GM13976 (cell line): ENCODE data around the gene MYBPH.

Experiments
- DNase-seq: peaks from one replicate; pipeline ENCODE4 v3.0.0; 2012; ENCODE audit warnings: low spot score
- in situ Hi-C: fragments of 300-500 bp; cut with MboI; formaldehyde crosslinking; loops from one replicate; pipeline ENCODE4 v1.12.0; 2022; ENCODE audit warnings: low sequenced_read_pairs, mixed read lengths, inconsistent platforms; ENCODE audit not compliant: unreplicated experiment
- TF ChIP-seq, protein P1 (sequence below): IDR thresholded peaks from 2 replicates; pipeline ENCODE4 v1.5.1; 2012; ENCODE audit warnings: borderline replicate concordance, mild to moderate bottlenecking; ENCODE audit not compliant: insufficient read depth; ENCODE audit errors: extremely low read depth, missing control alignments, control extremely low read depth

The MYBPH gene

DNA sequence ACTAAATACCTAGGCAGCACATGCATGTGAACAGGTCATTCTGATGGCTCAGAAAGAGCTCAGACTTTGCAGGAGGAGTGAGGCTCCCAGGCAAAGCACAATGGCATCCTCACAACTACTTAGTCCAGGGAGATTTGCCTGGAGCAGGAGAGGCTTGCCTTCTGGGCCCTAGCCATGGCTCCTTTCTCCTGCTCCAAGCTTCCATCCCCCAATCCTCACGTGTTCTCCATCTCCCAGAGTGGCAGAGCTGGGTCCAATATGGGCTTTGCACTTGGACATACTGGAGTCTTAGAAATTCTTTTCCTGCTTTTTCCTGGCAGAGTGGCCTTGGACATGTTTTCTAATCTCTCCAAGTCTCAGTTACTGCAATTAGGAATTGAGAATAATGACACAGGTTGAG, 15.8 kb downstream of the MYBPH start:
- no peak for DNase-seq

DNA sequence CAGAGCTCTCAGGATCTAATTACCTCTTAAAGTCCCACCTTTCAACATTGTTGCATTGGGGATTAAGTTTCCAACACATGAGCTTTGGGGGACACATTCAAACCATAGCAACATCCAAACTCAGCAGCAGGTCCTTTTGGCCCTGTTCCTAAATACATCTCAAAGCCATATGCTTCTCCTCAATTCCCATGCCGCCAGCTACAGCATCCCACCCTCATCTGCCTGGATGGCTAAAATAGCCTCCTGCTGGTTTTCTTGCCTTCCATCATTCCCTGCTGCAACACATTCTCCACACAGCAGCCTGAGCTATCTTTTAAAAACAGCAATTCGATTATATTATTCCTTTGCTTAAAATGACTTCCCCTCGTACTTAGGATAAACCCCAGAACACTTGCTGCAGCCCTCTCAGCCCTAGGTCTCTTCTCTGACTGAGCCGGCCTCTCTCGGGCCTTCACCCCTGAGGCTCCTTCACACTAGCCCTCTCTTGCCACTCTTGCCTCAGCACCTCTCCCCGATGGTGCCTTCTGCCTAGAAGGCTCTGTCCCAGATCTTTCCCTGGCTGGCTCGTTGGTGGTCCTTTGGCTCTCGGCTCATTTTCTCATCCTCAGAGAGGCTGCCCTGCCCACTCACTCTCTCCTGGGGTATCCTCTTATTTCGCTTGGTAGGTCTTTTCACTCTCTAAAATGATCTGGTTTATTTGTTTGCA, 16.5 kb downstream of the MYBPH start:
- in situ Hi-C loops, result no loop called here
- no peak for DNase-seq
- TF ChIP-seq, protein P1, sequence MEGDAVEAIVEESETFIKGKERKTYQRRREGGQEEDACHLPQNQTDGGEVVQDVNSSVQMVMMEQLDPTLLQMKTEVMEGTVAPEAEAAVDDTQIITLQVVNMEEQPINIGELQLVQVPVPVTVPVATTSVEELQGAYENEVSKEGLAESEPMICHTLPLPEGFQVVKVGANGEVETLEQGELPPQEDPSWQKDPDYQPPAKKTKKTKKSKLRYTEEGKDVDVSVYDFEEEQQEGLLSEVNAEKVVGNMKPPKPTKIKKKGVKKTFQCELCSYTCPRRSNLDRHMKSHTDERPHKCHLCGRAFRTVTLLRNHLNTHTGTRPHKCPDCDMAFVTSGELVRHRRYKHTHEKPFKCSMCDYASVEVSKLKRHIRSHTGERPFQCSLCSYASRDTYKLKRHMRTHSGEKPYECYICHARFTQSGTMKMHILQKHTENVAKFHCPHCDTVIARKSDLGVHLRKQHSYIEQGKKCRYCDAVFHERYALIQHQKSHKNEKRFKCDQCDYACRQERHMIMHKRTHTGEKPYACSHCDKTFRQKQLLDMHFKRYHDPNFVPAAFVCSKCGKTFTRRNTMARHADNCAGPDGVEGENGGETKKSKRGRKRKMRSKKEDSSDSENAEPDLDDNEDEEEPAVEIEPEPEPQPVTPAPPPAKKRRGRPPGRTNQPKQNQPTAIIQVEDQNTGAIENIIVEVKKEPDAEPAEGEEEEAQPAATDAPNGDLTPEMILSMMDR, result no peak

More for the DNA sequence above, 15.8 kb downstream of the MYBPH start:
- TF ChIP-seq, protein P1, result no peak
- in situ Hi-C loops, result no loop called here

DNA sequence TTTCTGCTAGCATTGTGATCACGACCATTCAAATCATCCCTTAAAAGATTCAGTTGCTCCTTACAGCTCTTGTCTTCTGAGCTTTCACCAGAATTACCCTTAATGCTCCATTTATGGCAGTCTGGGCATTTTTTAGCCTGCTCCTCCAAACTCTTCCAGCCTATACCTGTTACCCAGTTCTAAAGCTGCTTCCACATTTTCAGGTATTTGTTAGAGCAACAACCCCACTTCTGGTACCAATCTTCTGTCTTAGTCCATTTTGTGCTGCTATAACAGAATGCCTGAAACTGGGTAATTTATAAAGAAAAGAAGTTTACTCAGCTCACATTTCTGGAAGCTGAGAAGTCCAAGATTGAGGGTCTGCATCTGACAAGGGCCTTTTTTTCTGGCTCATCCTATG, 17.2 kb downstream of the MYBPH start:
- TF ChIP-seq, protein P1, result no peak
- DNase-seq, result no peak
- in situ Hi-C loops, result no loop called here

DNA sequence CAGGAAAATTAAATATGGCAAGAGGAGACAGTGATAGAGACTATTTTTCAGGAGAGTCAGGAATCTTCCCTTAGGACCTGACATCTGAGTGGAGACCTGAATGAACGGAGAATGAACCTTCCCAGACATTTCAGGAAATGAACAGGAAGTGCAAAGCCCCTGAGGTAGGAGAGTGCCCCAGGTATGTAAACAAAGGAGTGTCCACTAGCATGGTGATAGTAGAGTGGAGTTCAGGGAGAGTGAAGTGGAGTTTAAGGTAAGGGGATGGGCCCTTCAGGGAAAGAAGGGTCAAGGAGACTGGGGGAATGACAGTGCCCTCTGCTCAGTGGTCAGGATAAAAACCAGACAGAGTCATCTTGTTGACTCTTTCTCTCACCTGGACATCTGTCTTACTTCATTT, 19.3 kb downstream of the MYBPH start:
- TF ChIP-seq, protein P1, result no peak
- in situ Hi-C loops, result no loop called here
- no peak for DNase-seq

DNA sequence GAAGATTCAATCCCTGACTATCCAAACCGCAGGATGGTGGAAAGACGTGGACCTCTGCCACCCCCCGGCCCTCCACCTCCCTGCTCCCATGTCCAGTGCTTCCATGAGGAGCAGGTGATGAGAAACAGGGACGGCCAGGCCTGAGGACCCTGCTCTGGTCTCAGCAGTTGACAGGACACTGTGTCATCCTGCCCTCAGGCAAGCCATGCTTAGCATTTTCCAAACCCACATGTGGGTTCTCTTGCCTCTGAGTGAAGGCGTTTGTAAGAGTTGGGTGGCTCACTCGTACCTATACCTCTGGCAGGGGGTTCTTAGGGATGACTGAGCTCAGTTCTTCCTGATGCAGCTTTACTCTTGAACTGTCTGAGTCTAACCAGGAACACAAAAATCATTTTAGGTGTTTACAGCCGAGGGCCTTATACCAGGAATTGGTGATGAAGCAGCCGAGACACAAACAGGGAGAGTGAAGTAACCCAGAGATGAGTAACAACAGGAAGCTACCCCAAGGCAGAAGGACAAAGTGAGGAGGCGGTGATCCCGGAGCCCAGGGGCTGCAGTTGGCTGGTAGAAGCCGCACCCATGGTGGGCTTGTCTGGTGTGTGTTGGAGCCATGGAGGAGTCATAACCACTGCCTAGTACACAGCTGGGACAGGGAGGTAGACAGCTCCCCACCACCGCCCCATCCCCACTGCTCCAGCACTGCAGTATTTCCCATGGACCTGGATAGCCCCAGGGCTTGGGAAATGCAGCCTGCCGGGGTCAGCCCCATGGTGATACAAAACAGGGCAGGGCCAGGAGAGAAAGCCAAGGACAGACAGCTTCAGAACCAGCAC, 21.4 kb downstream of the MYBPH start:
- TF ChIP-seq, protein P1, result no peak
- no peak for DNase-seq
- in situ Hi-C loops, result no loop called here

DNA sequence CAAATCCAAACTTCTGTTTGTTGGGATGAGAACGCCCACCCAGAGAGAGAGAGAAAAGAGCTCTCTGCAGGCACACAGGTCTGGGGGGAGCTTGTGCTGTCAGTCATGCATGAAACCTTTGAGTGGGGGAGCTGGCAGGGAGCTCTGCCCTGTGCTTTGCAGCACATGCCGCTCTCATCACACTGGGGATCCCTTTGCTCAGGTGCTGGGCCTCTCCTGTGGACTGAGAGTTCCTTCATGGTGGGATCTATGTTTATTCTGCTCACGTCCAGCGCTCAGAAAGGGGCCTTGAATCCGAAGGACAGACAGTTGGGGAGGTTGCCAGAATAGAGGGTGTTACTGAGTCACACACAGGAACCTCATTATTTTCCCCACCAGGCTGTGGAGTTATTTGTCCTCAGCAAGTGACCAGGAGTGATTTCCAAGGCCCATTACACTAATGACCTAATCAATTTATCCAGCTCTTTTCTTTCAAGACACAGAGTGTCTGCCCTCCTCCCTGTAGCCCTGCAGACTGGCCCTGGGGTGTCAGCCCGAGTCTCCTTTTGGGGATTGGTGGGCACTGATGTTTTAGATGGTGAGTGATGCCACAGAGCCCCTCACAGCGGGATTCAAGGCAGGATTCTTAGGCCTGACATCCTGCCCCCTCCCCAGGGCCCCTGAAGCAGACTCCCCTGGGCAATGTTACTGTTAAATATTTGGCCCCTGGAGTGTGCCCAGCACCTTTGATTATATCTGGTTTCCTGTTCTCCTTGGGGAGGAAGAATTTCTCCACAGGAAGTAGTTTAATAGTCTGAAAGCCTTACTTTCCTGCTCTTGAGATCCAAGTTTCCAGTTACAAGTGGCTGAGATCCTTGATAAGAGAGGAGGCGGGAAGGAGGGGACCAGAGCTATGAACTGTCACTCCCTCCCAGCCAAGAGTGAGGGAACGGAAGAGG, 22.3 kb downstream of the MYBPH start:
- no peak for DNase-seq
- in situ Hi-C loops, result no loop called here
- TF ChIP-seq, protein P1, result no peak
